Measurements from ENCODE around the gene ZSWIM5.
"Not testable (repeated sequence)": the region's sequence is repeated elsewhere in the genome, so short reads cannot be mapped to it uniquely, and the experiment has no call there.

The ZSWIM5 gene

GRCh38 chr1:45136984-45137383 lies 69.4 kb downstream of the ZSWIM5 start:
- Mint-ChIP-seq H3K27ac (no peak overlapping the region), H3K36me3 (ENCODE audit: low read depth) (no peaks in the 10 kb centered on the region), H3K4me3 (no peak overlapping the region), H3K27me3 (no peaks in the 10 kb centered on the region), H3K9me3 (no peaks in the 10 kb centered on the region), H3K4me1 (ENCODE audit: low read depth) (peaks cover 3% of the 10 kb centered on the region)
- DNase-seq = no peak

DNA sequence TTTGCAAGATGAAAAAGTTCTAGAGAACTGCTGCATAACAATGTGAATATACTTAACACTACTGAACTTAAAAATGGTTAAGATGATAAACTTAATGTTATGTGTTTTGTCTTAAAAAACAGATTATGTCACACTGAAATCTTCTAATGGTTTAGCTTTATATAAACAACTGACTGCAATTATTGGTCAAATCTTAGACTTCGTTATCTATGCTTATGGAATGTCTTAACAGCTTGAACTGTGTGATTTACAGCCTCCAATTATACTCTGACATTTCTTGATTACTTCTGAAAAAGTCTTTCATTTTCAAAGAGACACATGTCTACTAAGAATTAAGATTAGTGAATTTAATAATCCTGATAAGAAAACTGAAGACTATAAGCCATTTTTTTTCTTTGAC lies 71.1 kb downstream of the ZSWIM5 start:
- no peak overlapping the region for H3K27ac Mint-ChIP-seq

DNA sequence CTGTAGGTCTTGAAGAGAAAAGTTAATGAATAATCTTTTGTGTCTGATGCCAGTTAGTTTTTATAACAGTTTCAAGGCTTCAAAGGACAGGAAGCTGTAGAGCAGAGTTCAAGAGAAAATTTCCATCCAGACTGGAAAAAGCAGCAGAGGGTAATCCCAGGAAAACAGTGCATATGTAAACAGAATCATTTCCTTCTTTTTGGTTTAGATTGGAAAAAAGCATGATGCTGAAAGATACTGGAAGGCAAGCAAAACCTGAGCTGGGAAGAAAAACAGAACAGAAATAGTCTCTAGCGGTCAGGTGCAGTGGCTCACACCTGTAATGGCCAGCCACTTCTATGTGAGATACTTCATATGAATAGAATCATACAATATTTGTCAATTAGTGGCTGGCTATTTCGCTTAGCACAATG lies 71.9 kb downstream of the ZSWIM5 start:
- H3K9me3 Mint-ChIP-seq = no peaks in the 10 kb centered on the region
- H3K27me3 Mint-ChIP-seq = no peaks in the 10 kb centered on the region
- no peak overlapping the region for H3K27ac Mint-ChIP-seq
- H3K4me1 Mint-ChIP-seq (ENCODE audit: low read depth) = peaks cover 3% of the 10 kb centered on the region
- H3K36me3 Mint-ChIP-seq (ENCODE audit: low read depth) = no peaks in the 10 kb centered on the region
- DNase-seq = no peak
- H3K4me3 Mint-ChIP-seq = no peak overlapping the region

More for the DNA sequence above, 71.1 kb downstream of the ZSWIM5 start:
- Mint-ChIP-seq H3K27me3 (no peaks in the 10 kb centered on the region), H3K4me3 (no peak overlapping the region), H3K4me1 (ENCODE audit: low read depth) (peaks cover 3% of the 10 kb centered on the region), H3K9me3 (no peaks in the 10 kb centered on the region), H3K36me3 (ENCODE audit: low read depth) (no peaks in the 10 kb centered on the region)
- no peak for DNase-seq

DNA sequence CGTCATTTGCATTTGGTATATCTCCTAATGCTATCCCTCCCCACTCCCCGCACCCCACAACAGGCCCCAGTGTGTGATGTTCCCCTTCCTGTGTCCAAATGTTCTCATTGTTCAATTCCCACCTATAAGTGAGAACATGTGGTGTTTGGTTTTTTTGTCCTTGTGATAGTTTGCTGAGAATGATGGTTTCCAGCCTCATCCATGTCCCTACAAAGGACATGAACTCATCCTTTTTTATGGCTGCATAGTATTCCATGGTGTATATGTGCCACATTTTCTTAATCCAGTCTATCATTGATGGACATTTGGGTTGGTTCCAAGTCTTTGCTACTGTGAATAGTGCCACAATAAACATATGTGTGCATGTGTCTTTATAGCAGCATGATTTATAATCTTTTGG lies 73.7 kb downstream of the ZSWIM5 start:
- not testable (repeated sequence) for H3K27me3 Mint-ChIP-seq; H3K9me3 Mint-ChIP-seq; H3K4me1 Mint-ChIP-seq (ENCODE audit: low read depth); H3K36me3 Mint-ChIP-seq (ENCODE audit: low read depth); H3K4me3 Mint-ChIP-seq; DNase-seq; H3K27ac Mint-ChIP-seq

DNA sequence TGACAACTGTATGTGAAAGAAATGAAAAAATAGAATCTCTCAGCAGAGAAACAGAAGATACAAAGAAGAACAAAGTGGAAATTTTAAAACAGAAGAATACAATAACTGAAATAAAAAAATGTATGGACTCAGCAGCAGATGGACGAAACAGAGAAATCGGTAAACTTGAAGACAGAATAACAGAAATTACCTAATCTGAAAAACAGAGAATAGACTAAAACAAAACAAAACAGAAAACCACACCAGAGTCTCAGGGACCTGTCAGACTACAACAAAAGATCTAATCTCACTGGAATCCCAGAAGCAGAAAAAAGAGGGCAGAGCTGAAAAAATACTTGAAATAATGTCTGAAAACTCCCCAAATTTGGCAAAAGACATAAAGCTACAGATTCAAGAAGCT lies 83.0 kb downstream of the ZSWIM5 start:
- Mint-ChIP-seq H3K27me3 (no peaks in the 10 kb centered on the region), H3K4me3 (no peak overlapping the region), H3K4me1 (ENCODE audit: low read depth) (peaks cover 4% of the 10 kb centered on the region), H3K27ac (no peak overlapping the region), H3K36me3 (ENCODE audit: low read depth) (no peaks in the 10 kb centered on the region), H3K9me3 (no peaks in the 10 kb centered on the region)
- DNase-seq = no peak

- H3K4me1 Mint-ChIP-seq (ENCODE audit: low read depth) = peaks cover 8% of the 10 kb centered on the region
- no peak overlapping the region for H3K4me3 Mint-ChIP-seq
- H3K9me3 Mint-ChIP-seq = no peaks in the 10 kb centered on the region
- H3K27me3 Mint-ChIP-seq = no peaks in the 10 kb centered on the region
- H3K27ac Mint-ChIP-seq = no peak overlapping the region
- H3K36me3 Mint-ChIP-seq (ENCODE audit: low read depth) = no peaks in the 10 kb centered on the region
- no peak for DNase-seq
Measured at GRCh38 chr1:45122724-45123123, 83.7 kb downstream of the ZSWIM5 start.

GRCh38 chr1:45117766-45118165 lies 88.6 kb downstream of the ZSWIM5 start:
- H3K4me1 Mint-ChIP-seq (ENCODE audit: low read depth) = peaks cover 31% of the 10 kb centered on the region
- no peak for DNase-seq
- no peaks in the 10 kb centered on the region for H3K36me3 Mint-ChIP-seq (ENCODE audit: low read depth)
- no peak overlapping the region for H3K27ac Mint-ChIP-seq
- H3K27me3 Mint-ChIP-seq = no peaks in the 10 kb centered on the region
- H3K4me3 Mint-ChIP-seq = no peak overlapping the region
- no peaks in the 10 kb centered on the region for H3K9me3 Mint-ChIP-seq

- no peak for DNase-seq
- Mint-ChIP-seq H3K4me3 (no peak overlapping the region), H3K4me1 (ENCODE audit: low read depth) (peaks cover 31% of the 10 kb centered on the region), H3K27ac (no peak overlapping the region), H3K9me3 (no peaks in the 10 kb centered on the region), H3K27me3 (no peaks in the 10 kb centered on the region), H3K36me3 (ENCODE audit: low read depth) (no peaks in the 10 kb centered on the region)
Measured at GRCh38 chr1:45116820-45117219, 89.6 kb downstream of the ZSWIM5 start.

GRCh38 chr1:45116340-45116739 lies 90.1 kb downstream of the ZSWIM5 start:
- Mint-ChIP-seq H3K27ac (no peak overlapping the region), H3K27me3 (no peaks in the 10 kb centered on the region), H3K9me3 (no peaks in the 10 kb centered on the region), H3K4me3 (no peak overlapping the region), H3K4me1 (ENCODE audit: low read depth) (peaks cover 31% of the 10 kb centered on the region), H3K36me3 (ENCODE audit: low read depth) (no peaks in the 10 kb centered on the region)
- DNase-seq = no peak

DNA sequence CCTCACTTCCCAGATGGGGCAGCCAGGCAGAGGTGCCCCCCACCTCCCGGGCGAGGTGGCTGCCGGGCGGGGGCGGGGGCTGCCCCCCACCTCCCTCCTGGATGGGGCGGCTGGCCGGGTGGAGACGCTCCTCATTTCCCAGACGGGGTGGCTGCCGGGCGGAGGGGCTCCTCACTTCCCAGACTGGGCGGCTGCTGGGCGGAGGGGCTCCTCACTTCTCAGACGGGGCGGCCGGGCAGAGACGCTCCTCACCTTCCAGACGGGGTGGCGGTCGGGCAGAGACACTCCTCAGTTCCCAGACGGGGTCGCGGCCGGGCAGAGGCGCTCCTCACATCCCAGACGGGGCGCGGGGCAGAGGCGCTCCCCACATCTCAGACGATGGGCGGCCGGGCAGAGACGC lies 91.2 kb downstream of the ZSWIM5 start:
- H3K27me3 Mint-ChIP-seq; DNase-seq; H3K9me3 Mint-ChIP-seq; H3K36me3 Mint-ChIP-seq (ENCODE audit: low read depth); H3K27ac Mint-ChIP-seq; H3K4me3 Mint-ChIP-seq: not testable (repeated sequence)
- peaks cover 31% of the 10 kb centered on the region for H3K4me1 Mint-ChIP-seq (ENCODE audit: low read depth)

GRCh38 chr1:45112661-45113060 lies 93.7 kb downstream of the ZSWIM5 start:
- Mint-ChIP-seq H3K27me3 (no peaks in the 10 kb centered on the region), H3K27ac (no peak overlapping the region), H3K4me3 (no peak overlapping the region), H3K9me3 (no peaks in the 10 kb centered on the region), H3K4me1 (ENCODE audit: low read depth) (peaks cover 22% of the 10 kb centered on the region), H3K36me3 (ENCODE audit: low read depth) (no peaks in the 10 kb centered on the region)
- DNase-seq = no peak

DNA sequence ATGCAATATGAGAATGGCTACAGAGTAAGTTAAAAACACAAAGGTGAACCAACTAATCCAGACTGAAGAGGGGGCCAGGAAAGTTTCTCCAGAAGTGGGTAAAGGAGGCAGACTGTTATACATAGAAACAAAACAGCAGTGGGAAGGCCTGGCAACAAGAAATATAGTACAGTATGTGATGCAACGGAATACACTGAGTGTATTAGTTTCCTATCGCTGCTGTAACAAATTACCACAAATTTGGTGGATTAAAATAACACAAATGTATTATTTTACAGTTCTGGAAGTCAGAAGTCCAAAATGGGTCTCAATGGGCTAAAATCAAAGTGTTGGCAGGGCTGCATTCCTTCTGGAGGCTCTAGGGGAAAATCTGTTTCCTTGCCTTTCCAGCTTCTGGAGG lies 95.2 kb downstream of the ZSWIM5 start:
- DNase-seq = no peak
- no peaks in the 10 kb centered on the region for H3K27me3 Mint-ChIP-seq
- H3K4me3 Mint-ChIP-seq = no peak overlapping the region
- peaks cover 8% of the 10 kb centered on the region for H3K4me1 Mint-ChIP-seq (ENCODE audit: low read depth)
- H3K27ac Mint-ChIP-seq = no peak overlapping the region
- no peaks in the 10 kb centered on the region for H3K36me3 Mint-ChIP-seq (ENCODE audit: low read depth)
- H3K9me3 Mint-ChIP-seq = no peaks in the 10 kb centered on the region

- Mint-ChIP-seq H3K9me3 (no peaks in the 10 kb centered on the region), H3K4me3 (no peak overlapping the region), H3K36me3 (ENCODE audit: low read depth) (no peaks in the 10 kb centered on the region), H3K27me3 (no peaks in the 10 kb centered on the region), H3K4me1 (ENCODE audit: low read depth) (no peaks in the 10 kb centered on the region), H3K27ac (no peak overlapping the region)
- no peak for DNase-seq
Measured at GRCh38 chr1:45107782-45108181, 98.6 kb downstream of the ZSWIM5 start.

GRCh38 chr1:45106864-45107263 lies 99.5 kb downstream of the ZSWIM5 start:
- not testable (repeated sequence) for H3K4me1 Mint-ChIP-seq (ENCODE audit: low read depth); H3K9me3 Mint-ChIP-seq; H3K4me3 Mint-ChIP-seq; H3K36me3 Mint-ChIP-seq (ENCODE audit: low read depth); DNase-seq; H3K27me3 Mint-ChIP-seq; H3K27ac Mint-ChIP-seq

- H3K4me1 Mint-ChIP-seq (ENCODE audit: low read depth); H3K27me3 Mint-ChIP-seq; H3K9me3 Mint-ChIP-seq; H3K36me3 Mint-ChIP-seq (ENCODE audit: low read depth); H3K4me3 Mint-ChIP-seq; DNase-seq; H3K27ac Mint-ChIP-seq: not testable (repeated sequence)
Measured at GRCh38 chr1:45106156-45106545, 100.3 kb downstream of the ZSWIM5 start.

GRCh38 chr1:45105486-45106155 lies 100.8 kb downstream of the ZSWIM5 start:
- not testable (repeated sequence) for H3K27me3 Mint-ChIP-seq; H3K27ac Mint-ChIP-seq; H3K9me3 Mint-ChIP-seq; H3K36me3 Mint-ChIP-seq (ENCODE audit: low read depth); DNase-seq; H3K4me1 Mint-ChIP-seq (ENCODE audit: low read depth); H3K4me3 Mint-ChIP-seq

All from activated T-cell treated with anti-CD3 and anti-CD28 coated beads, Interleukin-2, amount 50 U/mL, for 24 hours (primary cell).